ENCODE data around the gene KRABD2.

Gene KRABD2

DNA sequence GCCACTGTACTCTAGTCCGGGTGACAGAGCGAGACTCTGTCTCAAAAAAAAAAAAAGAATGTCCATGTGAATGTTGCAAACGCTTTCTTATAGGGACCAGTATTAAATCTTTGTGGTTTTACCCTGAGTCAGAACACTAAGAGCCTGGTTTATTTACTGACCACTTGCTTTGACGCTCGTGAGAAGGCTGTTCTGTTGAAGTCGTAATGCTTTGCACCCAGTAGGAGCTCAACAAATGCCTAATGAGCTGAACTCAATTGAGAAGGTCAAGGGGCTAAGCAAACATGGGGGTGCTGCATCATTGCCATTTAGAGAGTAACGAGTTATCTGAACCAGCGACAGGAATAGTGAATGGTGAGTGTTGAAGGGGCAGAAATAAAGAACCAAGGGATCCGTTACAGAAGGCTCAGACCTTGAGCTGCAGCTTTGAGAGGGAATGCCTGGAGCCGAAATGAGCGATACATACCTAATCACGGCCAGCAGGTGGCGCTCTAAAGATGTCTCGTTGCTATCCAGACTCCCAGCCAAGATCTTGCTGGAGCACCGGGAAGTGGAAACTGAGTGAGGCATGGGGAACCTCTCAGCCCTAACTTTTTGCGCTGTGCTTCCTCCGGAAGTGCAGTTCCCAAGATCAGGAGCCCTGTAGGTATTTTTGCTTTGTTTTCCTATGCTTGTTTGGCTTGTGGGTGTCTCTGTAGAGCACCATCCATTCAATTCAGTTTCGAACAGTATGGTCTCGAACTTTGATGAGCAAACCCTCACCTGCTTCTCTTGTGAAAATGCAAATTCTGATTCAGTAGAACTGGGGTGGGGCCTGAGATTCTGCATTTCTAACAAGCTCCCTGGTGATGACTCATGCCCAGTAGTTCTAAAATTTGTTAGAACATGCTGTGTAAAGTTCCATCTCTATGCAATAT, 33.7 kb upstream of the KRABD2 start:
- DNase-seq: peak; percentile 87
- Histone ChIP-seq H3K4me3 (no peak overlapping the region), H3K9me3 (replicated peaks) (no peaks in the 10 kb centered on the region), H3K4me1 (peaks cover 4% of the 10 kb centered on the region), H3K36me3 (no peaks in the 10 kb centered on the region), H3K27me3 (ENCODE audit: low read depth) (peaks cover 13% of the 10 kb centered on the region), H3K27ac (replicated peaks) (no peak overlapping the region)
- TF ChIP-seq, protein P1, sequence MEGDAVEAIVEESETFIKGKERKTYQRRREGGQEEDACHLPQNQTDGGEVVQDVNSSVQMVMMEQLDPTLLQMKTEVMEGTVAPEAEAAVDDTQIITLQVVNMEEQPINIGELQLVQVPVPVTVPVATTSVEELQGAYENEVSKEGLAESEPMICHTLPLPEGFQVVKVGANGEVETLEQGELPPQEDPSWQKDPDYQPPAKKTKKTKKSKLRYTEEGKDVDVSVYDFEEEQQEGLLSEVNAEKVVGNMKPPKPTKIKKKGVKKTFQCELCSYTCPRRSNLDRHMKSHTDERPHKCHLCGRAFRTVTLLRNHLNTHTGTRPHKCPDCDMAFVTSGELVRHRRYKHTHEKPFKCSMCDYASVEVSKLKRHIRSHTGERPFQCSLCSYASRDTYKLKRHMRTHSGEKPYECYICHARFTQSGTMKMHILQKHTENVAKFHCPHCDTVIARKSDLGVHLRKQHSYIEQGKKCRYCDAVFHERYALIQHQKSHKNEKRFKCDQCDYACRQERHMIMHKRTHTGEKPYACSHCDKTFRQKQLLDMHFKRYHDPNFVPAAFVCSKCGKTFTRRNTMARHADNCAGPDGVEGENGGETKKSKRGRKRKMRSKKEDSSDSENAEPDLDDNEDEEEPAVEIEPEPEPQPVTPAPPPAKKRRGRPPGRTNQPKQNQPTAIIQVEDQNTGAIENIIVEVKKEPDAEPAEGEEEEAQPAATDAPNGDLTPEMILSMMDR (IDR thresholded peaks at IDR 0.05; ENCODE audit: borderline replicate concordance): peak; percentile 89
- intact Hi-C loops (cut with micrococcal nuclease): loop anchor here (10.0 kb wide), 1 partner anchor 335 kb away; the partner anchor contains the start of gene CCDC42

DNA sequence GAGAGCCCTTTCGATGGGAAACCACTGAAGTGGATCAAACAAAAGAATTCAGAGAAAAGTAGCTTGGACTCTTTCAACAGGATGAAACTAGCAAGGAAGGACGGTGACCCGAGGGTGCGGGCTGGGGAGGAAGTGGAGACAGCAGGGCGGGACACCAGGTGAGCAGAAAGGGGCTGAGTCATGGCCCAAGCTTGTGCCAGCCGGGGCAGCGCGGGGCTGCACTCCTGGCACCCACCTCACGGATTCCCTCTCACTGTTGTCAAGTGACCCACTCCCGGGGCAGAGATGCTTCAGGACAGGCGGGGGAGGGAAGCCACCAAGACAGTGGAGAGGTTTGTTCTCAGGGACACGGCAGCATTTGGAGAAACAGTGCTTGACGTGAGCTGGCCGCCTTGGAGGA, 31.9 kb upstream of the KRABD2 start:
- Histone ChIP-seq H3K4me3 (no peak overlapping the region), H3K9me3 (replicated peaks) (no peaks in the 10 kb centered on the region), H3K27me3 (ENCODE audit: low read depth) (peaks cover 19% of the 10 kb centered on the region), H3K36me3 (no peaks in the 10 kb centered on the region), H3K27ac (replicated peaks) (no peak overlapping the region), H3K4me1 (peaks cover 4% of the 10 kb centered on the region)
- TF ChIP-seq, protein P1 (IDR thresholded peaks at IDR 0.05; ENCODE audit: borderline replicate concordance): no peak
- intact Hi-C loops (cut with micrococcal nuclease): no loop called here
- no peak for DNase-seq

DNA sequence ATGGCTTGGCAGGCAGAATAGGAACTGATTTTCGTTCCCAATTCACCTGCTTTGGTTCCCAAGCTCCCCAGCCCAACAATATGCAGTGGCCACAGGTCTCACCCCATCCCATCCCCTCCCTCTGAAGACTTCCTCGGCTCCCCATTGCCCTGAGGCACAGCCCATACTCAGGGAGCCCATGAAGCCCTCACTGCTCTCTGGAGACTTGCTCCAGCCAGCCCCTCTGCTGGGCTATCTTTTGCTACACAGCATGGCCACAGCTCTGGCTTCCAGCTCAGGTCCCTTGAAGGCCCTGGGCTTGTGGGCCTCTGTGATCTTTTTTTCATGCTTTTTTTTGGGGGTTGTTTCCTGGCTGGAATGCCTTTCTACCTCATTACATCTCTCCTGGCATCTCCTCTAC, 29.7 kb upstream of the KRABD2 start:
- Histone ChIP-seq H3K36me3 (no peaks in the 10 kb centered on the region), H3K4me1 (peaks cover 4% of the 10 kb centered on the region), H3K27me3 (ENCODE audit: low read depth) (peaks cover 19% of the 10 kb centered on the region), H3K27ac (replicated peaks) (no peak overlapping the region), H3K4me3 (no peak overlapping the region), H3K9me3 (replicated peaks) (no peaks in the 10 kb centered on the region)
- DNase-seq: no peak
- TF ChIP-seq, protein P1 (IDR thresholded peaks at IDR 0.05; ENCODE audit: borderline replicate concordance): no peak
- intact Hi-C loops (cut with micrococcal nuclease): no loop called here

DNA sequence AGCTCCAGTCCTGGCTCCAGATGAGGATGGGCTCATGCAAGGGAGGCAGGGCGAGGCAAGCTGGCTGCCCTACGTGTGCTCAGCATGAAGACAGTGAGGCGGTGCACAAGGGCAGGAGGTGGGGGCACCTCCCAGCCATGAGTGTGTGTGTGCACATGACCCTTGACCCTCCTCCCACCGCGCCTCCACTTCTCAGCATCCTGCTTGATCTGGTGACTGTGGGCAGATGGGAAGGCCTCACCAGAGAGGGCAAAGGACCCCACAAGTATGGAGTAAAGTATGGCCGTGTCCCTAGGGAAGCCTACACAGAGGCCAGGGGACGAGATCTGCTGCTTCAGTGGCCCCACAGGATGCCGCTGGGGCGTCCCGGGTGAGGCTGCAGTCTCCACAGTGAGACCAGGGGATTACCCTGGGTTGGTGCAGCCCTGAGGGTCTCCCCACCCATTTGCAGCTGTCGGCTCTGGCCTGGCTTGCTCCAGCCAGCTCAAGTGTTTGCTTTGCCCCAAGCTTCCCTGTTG, 29.1 kb upstream of the KRABD2 start:
- Histone ChIP-seq H3K27me3 (ENCODE audit: low read depth) (peaks cover 23% of the 10 kb centered on the region), H3K36me3 (no peaks in the 10 kb centered on the region), H3K9me3 (replicated peaks) (no peaks in the 10 kb centered on the region), H3K27ac (replicated peaks) (no peak overlapping the region), H3K4me3 (no peak overlapping the region), H3K4me1 (peaks cover 3% of the 10 kb centered on the region)
- TF ChIP-seq, protein P1 (IDR thresholded peaks at IDR 0.05; ENCODE audit: borderline replicate concordance): no peak
- intact Hi-C loops (cut with micrococcal nuclease): no loop called here
- DNase-seq: no peak

DNA sequence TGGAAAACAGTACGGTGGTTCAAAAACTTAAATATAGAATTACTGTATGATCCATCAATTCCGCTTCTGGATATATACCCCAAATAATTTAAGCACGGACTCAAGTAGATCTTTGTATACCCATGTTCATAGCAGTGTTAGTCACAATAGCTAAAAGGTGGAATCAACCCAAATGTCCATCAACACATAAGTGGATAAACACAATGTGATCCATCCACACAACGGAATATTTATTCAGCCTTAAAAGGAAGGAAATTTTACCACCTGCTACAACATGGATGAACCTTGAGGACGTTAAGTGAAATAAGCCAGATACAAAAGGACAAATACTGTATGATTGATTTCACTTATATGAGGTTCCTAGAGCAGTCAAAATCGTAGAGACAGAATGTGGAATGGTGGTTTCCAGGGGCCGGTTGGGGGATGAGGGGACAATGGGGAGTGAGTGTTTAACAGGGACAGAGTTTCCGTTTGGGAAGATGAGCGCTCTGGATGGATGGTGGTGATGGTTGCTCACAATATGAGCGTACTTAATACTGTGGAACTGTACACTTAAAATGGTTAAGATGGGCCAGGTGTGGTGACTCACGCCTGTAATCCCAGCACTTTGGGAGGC, 26.5 kb upstream of the KRABD2 start:
- intact Hi-C loops (cut with micrococcal nuclease): no loop called here
- no peaks in the 10 kb centered on the region for H3K4me1 ChIP-seq
- peaks cover 43% of the 10 kb centered on the region for H3K27me3 ChIP-seq (ENCODE audit: low read depth)
- no peaks in the 10 kb centered on the region for H3K9me3 ChIP-seq (replicated peaks)
- no peak overlapping the region for H3K4me3 ChIP-seq
- H3K36me3 ChIP-seq: no peaks in the 10 kb centered on the region
- no peak for DNase-seq
- TF ChIP-seq, protein P1 (IDR thresholded peaks at IDR 0.05; ENCODE audit: borderline replicate concordance): no peak
- H3K27ac ChIP-seq (replicated peaks): no peak overlapping the region

Measured in left ventricle myocardium inferior (tissue), 1 donor.